Omental fat pad (tissue), 4 donors: ENCODE results near the gene CUX1. TPM values are rescaled to one million over a fixed set of nuclear protein-coding genes. Genes with fewer than 3 reads are reported as not detected.

Source experiments
- ATAC-seq: fragments of 150-250 bp; one replicate; pipeline ENCODE4 v1.9.1; 2016; ENCODE audit warnings: mild to moderate bottlenecking, moderate library complexity; ENCODE audit not compliant: low FRiP score
- DNase-seq: peaks from one replicate; pipeline ENCODE4 v3.0.0-alpha.2; 2019; ENCODE audit warnings: low spot score
- CTCF ChIP-seq, 3 donors: fragments of 450-650 bp; IDR thresholded peaks; one replicate each; pipeline ENCODE4 v1.5.1; 2016 to 2017; ENCODE audit warnings: antibody characterized with exemption in 3 of 3, mild to moderate bottlenecking in 3 of 3, moderate library complexity in 2 of 3
- total RNA-seq, 4 donors: library from RNA; depleted of rRNA; stranded (reverse); fragments of >200 nt; gene quantifications; one replicate each; pipeline ENCODE4 v1.1.0, GENCODE V29; 2016

The CUX1 gene
- total RNA-seq, 4 donors from 2014 or later, result 67.6 to 141 (median 75.7) TPM

GRCh38 chr7:101901661-101902491 is 84.5 kb downstream of the CUX1 start:
- TF ChIP-seq CTCF (IDR thresholded peaks at IDR 0.05), result no peak
- DNase-seq, result no peak
- no peak for ATAC-seq

- DNase-seq (no peak), ATAC-seq (no peak)
- no peak for TF ChIP-seq CTCF (IDR thresholded peaks at IDR 0.05)
Observed at GRCh38 chr7:101902680-101903514, 85.5 kb downstream of the CUX1 start.

GRCh38 chr7:101903515-101903868 is 86.1 kb downstream of the CUX1 start:
- no peak for ATAC-seq
- no peak for TF ChIP-seq CTCF (IDR thresholded peaks at IDR 0.05)
- no peak for DNase-seq

GRCh38 chr7:101904019-101904418 is 86.6 kb downstream of the CUX1 start:
- no peak for TF ChIP-seq CTCF (IDR thresholded peaks at IDR 0.05)
- DNase-seq (no peak), ATAC-seq (no peak)

- TF ChIP-seq CTCF (IDR thresholded peaks at IDR 0.05), result no peak
- no peak for ATAC-seq
- no peak for DNase-seq
Observed at GRCh38 chr7:101905203-101905865, 87.9 kb downstream of the CUX1 start.

GRCh38 chr7:101906291-101907240 is 89.1 kb downstream of the CUX1 start:
- no peak for TF ChIP-seq CTCF (IDR thresholded peaks at IDR 0.05)
- DNase-seq (no peak), ATAC-seq (no peak)
